ENCODE measurements around the gene C2orf76.

The C2orf76 gene

DNA sequence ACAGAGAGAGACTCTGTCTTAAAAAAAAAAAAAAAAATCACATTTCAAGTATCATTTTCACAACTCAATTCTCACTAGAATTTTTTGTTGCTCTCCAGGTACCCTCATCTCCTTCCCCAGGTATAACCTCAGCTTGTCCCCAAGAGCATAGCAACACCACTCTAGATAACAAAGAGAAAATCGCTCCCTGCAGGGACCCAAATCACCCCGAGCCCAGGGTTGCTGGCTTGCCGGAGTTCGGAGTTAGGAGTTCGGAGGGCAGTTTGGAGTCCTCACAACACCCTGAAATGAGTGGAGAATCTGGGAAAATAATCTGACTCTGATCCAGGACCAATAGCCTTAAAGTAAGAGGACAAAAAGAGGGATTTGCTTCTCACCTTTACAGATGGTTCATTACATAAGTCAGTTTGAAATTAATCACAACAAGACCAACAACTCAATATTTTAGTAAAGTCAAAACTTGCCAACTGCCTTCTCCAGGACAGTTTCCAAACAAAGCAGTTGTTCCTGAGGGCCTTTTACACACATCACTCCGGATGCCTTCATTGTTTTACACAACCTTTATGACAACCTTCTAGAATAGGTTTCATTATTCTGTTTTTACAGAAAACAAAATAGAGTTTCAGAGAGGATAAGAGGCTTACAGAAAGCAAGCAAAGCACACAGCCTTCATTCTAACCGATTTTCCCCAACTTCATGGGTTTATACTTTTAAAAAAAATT lies 59.1 kb downstream of the C2orf76 start:
- Histone ChIP-seq H3K79me2 (ENCODE audit: low read length) (peaks cover 55% of the 10 kb centered on the region), H3K9me2 (replicated peaks; ENCODE audit: insufficient read depth, low read length) (no peaks in the 10 kb centered on the region), H3K9ac (ENCODE audit: low read length) (no peak overlapping the region), H3K4me3 (ENCODE audit: low read length) (no peak overlapping the region), H3F3A (ENCODE audit: insufficient read depth, low read length) (peaks cover 30% of the 10 kb centered on the region), H2AFZ (ENCODE audit: low read length) (no peak overlapping the region), H3K36me3 (replicated peaks; ENCODE audit: insufficient read depth, low read length) (no peaks in the 10 kb centered on the region), H3K9me3 (replicated peaks; ENCODE audit: insufficient read depth, low read length) (no peaks in the 10 kb centered on the region), H3K4me1 (ENCODE audit: low read length) (peaks cover 30% of the 10 kb centered on the region), H3K4me2 (ENCODE audit: low read depth, low read length) (no peak overlapping the region), H3K27me3 (replicated peaks; ENCODE audit: insufficient read depth, low read length) (no peaks in the 10 kb centered on the region), H3K27ac (ENCODE audit: low read length) (no peak overlapping the region), H4K20me1 (ENCODE audit: insufficient read depth, low read length) (no peaks in the 10 kb centered on the region)
- DNase-seq, result no peak
- TF ChIP-seq CTCF (IDR thresholded peaks at IDR 0.05; ENCODE audit: low read length) (no peak), EZH2 (optimal IDR thresholded peaks at IDR 0.05; ENCODE audit: low read depth, low read length) (no peak), EZH2phosphoT487 (IDR thresholded peaks at IDR 0.05; ENCODE audit: low read length) (no peak)

GRCh38 chr2:119306196-119306590 lies 60.4 kb downstream of the C2orf76 start:
- Histone ChIP-seq H3K27ac (ENCODE audit: low read length) (peak overlapping the region; percentile 68), H3K36me3 (replicated peaks; ENCODE audit: insufficient read depth, low read length) (no peaks in the 10 kb centered on the region), H3K4me3 (ENCODE audit: low read length) (peak overlapping the region; percentile 42), H2AFZ (ENCODE audit: low read length) (peak overlapping the region; percentile 1; the same call in 1 of the 2 replicates), H3K9ac (ENCODE audit: low read length) (peak overlapping the region; percentile 65), H4K20me1 (ENCODE audit: insufficient read depth, low read length) (no peaks in the 10 kb centered on the region), H3K79me2 (ENCODE audit: low read length) (peaks cover 59% of the 10 kb centered on the region), H3K9me3 (replicated peaks; ENCODE audit: insufficient read depth, low read length) (no peaks in the 10 kb centered on the region), H3K9me2 (replicated peaks; ENCODE audit: insufficient read depth, low read length) (no peaks in the 10 kb centered on the region), H3F3A (ENCODE audit: insufficient read depth, low read length) (peaks cover 16% of the 10 kb centered on the region), H3K4me1 (ENCODE audit: low read length) (peaks cover 16% of the 10 kb centered on the region), H3K27me3 (replicated peaks; ENCODE audit: insufficient read depth, low read length) (no peaks in the 10 kb centered on the region), H3K4me2 (ENCODE audit: low read depth, low read length) (peak overlapping the region; percentile 66)
- TF ChIP-seq CTCF (IDR thresholded peaks at IDR 0.05; ENCODE audit: low read length) (no peak), EZH2phosphoT487 (IDR thresholded peaks at IDR 0.05; ENCODE audit: low read length) (no peak), EZH2 (optimal IDR thresholded peaks at IDR 0.05; ENCODE audit: low read depth, low read length) (no peak)
- DNase-seq, result peak; percentile 29

DNA sequence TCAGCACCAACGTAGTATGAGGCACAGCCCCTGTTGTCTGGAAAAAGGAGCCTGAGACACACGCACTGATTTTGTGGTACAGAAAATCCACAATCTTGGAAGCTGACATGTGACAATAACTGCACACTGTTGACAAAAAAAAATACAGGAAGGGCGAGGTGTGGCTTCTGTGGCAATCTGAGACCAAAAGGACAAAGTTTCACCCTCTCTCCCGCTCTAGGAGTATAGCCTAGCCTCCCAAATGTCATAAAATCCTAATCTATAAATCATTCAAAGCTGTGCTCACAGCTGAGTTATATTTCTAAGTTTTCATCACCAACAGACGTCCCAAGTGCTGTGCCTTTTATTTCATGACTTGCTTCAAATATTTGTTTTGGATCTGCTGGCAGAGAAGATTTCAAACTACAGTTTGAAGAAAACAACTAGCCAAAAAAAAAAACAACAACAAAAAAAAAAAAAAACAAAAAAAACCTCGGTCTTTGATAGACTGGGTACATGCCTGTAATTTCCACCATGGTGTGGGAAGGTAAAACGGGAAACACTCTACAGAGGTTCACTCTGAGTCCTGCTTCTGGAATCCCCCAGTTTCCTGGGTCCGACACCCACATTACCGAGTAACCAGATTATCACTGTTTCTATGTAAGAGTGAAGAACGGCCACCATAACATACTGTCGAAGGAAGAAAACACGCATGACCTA lies 61.0 kb downstream of the C2orf76 start:
- no peak for TF ChIP-seq EZH2phosphoT487 (IDR thresholded peaks at IDR 0.05; ENCODE audit: low read length)
- peak overlapping the region; percentile 66 for H3K4me2 ChIP-seq (ENCODE audit: low read depth, low read length)
- H3F3A ChIP-seq (ENCODE audit: insufficient read depth, low read length), result peaks cover 11% of the 10 kb centered on the region
- no peaks in the 10 kb centered on the region for H3K9me2 ChIP-seq (replicated peaks; ENCODE audit: insufficient read depth, low read length)
- DNase-seq, result peak; percentile 25
- H3K9ac ChIP-seq (ENCODE audit: low read length), result peak overlapping the region; percentile 65
- H3K36me3 ChIP-seq (replicated peaks; ENCODE audit: insufficient read depth, low read length), result no peaks in the 10 kb centered on the region
- H3K4me1 ChIP-seq (ENCODE audit: low read length), result peaks cover 13% of the 10 kb centered on the region
- H3K9me3 ChIP-seq (replicated peaks; ENCODE audit: insufficient read depth, low read length), result no peaks in the 10 kb centered on the region
- peak overlapping the region; percentile 68 for H3K27ac ChIP-seq (ENCODE audit: low read length)
- H4K20me1 ChIP-seq (ENCODE audit: insufficient read depth, low read length), result no peaks in the 10 kb centered on the region
- H3K4me3 ChIP-seq (ENCODE audit: low read length), result peak overlapping the region; percentile 42
- H3K79me2 ChIP-seq (ENCODE audit: low read length), result peaks cover 59% of the 10 kb centered on the region
- no peaks in the 10 kb centered on the region for H3K27me3 ChIP-seq (replicated peaks; ENCODE audit: insufficient read depth, low read length)
- peak overlapping the region; percentile 1; the same call in 1 of the 2 replicates for H2AFZ ChIP-seq (ENCODE audit: low read length)
